ENCODE data around the gene VPS26C. TPM values are rescaled to one million over a fixed set of nuclear protein-coding genes. Genes with fewer than 3 reads are reported as not detected.

Gene VPS26C
- total and polyA plus RNA-seq, 2 of the 13 experiments (the other 11 are each of a cell fraction or from before 2014, with no cell fraction given), result 30.3 to 39.7 TPM

DNA sequence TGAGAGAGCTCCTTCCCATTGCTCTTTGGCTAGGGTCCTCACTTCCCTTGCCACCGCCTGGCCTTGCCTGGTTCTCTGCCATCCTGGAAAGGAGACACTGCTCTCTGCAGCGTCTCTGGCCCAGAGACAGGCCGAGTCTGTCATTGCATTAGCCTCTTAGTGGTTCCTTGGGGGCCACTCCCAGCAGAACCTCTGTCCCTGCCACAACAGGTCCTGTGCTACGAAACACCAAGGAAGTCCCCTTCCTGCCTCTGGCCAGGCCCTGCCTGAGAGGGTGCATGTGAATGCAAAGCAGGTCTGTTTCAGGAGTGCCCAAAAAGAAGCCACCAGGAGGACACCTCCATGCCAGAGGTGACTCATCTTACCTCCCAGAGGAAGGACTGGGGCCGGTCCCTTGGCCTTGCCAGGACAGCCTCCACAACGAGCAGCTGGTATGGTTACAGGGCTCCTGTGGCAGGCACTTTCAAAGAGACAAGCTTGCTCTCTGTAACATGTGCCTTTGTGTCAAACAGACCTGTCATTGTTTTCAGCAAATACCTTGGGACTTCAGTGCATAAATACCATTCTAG, 59.6 kb downstream of the VPS26C start (continued):
- TF ChIP-seq NPAS2 (CRISPR knock-in tag; IDR thresholded peaks at IDR 0.05; ENCODE audit: borderline replicate concordance) (no peak), SOX13 (IDR thresholded peaks at IDR 0.05) (no peak), SOX13 (CRISPR knock-in tag; conservative IDR thresholded peaks at IDR 0.05 in 1 of 2, IDR thresholded peaks at IDR 0.05 in 1 of 2) (peak in 1 of 2 experiments; percentile 54; a peak in 2 of 4 replicates), HDAC1 (CRISPR knock-in tag; IDR thresholded peaks at IDR 0.05) (peak; percentile 32; the same call in 1 of the 2 replicates), SOX6 (IDR thresholded peaks at IDR 0.05) (no peak), SOX6 (CRISPR knock-in tag; IDR thresholded peaks at IDR 0.05) (peak; percentile 64), MED13 (CRISPR knock-in tag; IDR thresholded peaks at IDR 0.05) (no peak), ZFP91 (CRISPR knock-in tag; IDR thresholded peaks at IDR 0.05; ENCODE audit: borderline replicate concordance) (no peak; the same call in 1 of the 2 replicates), TFDP1 (CRISPR knock-in tag; IDR thresholded peaks at IDR 0.05; ENCODE audit: borderline replicate concordance) (peak; percentile 18; the same call in 1 of the 2 replicates), PITX1 (CRISPR knock-in tag; IDR thresholded peaks at IDR 0.05) (0 out of 2 replicates have a peak, but pooled peaks have one; percentile 17), MLX (CRISPR knock-in tag; IDR thresholded peaks at IDR 0.05) (no peak), PHF20 (CRISPR knock-in tag; IDR thresholded peaks at IDR 0.05) (no peak)
- TF ChIP-seq, protein P1, sequence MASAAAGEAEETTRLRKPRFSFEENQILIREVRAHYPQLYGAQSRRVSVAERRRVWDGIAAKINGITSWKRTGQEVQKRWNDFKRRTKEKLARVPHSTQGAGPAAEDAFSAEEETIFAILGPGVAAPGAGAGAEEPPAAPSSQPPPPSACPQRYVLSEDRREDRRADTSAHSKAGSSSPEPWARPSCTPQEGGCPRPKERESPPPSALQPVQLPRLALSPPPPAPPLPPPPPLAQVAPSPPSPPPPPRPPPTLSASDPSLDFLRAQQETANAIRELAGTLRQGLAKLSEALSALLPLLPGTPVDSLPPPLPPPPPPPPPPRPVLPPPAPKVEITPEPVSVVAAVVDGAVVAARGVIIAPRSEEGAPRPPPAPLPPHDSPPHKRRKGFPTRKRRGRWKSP (CRISPR knock-in tag; IDR thresholded peaks at IDR 0.05), result no peak
- TF ChIP-seq, protein P2, sequence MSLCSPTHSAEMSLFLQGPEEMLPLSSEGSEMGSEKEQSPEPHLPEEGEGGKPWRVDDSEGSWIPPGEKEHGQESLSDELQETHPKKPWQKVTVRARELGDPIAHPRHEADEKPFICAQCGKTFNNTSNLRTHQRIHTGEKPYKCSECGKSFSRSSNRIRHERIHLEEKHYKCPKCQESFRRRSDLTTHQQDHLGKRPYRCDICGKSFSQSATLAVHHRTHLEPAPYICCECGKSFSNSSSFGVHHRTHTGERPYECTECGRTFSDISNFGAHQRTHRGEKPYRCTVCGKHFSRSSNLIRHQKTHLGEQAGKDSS (CRISPR knock-in tag; IDR thresholded peaks at IDR 0.05; ENCODE audit: borderline replicate concordance, low read depth), result 0 out of 2 replicates have a peak, but pooled peaks have one; percentile 37
- TF ChIP-seq, protein P3, sequence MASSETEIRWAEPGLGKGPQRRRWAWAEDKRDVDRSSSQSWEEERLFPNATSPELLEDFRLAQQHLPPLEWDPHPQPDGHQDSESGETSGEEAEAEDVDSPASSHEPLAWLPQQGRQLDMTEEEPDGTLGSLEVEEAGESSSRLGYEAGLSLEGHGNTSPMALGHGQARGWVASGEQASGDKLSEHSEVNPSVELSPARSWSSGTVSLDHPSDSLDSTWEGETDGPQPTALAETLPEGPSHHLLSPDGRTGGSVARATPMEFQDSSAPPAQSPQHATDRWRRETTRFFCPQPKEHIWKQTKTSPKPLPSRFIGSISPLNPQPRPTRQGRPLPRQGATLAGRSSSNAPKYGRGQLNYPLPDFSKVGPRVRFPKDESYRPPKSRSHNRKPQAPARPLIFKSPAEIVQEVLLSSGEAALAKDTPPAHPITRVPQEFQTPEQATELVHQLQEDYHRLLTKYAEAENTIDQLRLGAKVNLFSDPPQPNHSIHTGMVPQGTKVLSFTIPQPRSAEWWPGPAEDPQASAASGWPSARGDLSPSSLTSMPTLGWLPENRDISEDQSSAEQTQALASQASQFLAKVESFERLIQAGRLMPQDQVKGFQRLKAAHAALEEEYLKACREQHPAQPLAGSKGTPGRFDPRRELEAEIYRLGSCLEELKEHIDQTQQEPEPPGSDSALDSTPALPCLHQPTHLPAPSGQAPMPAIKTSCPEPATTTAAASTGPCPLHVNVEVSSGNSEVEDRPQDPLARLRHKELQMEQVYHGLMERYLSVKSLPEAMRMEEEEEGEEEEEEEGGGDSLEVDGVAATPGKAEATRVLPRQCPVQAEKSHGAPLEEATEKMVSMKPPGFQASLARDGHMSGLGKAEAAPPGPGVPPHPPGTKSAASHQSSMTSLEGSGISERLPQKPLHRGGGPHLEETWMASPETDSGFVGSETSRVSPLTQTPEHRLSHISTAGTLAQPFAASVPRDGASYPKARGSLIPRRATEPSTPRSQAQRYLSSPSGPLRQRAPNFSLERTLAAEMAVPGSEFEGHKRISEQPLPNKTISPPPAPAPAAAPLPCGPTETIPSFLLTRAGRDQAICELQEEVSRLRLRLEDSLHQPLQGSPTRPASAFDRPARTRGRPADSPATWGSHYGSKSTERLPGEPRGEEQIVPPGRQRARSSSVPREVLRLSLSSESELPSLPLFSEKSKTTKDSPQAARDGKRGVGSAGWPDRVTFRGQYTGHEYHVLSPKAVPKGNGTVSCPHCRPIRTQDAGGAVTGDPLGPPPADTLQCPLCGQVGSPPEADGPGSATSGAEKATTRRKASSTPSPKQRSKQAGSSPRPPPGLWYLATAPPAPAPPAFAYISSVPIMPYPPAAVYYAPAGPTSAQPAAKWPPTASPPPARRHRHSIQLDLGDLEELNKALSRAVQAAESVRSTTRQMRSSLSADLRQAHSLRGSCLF (CRISPR knock-in tag; IDR thresholded peaks at IDR 0.05; ENCODE audit: borderline replicate concordance), result no peak
- TF ChIP-seq, protein P4, sequence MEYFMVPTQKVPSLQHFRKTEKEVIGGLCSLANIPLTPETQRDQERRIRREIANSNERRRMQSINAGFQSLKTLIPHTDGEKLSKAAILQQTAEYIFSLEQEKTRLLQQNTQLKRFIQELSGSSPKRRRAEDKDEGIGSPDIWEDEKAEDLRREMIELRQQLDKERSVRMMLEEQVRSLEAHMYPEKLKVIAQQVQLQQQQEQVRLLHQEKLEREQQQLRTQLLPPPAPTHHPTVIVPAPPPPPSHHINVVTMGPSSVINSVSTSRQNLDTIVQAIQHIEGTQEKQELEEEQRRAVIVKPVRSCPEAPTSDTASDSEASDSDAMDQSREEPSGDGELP (IDR thresholded peaks at IDR 0.05; ENCODE audit: borderline replicate concordance, low read depth), result peak; percentile 77; the same call in 1 of the 2 replicates
- TF ChIP-seq, protein P5, sequence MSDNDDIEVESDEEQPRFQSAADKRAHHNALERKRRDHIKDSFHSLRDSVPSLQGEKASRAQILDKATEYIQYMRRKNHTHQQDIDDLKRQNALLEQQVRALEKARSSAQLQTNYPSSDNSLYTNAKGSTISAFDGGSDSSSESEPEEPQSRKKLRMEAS (IDR thresholded peaks at IDR 0.05), result peak; percentile 56; the same call in 1 of the 2 replicates

Measured in HepG2 (cell line).